ENCODE results near the gene ZSWIM5.

The ZSWIM5 gene

DNA sequence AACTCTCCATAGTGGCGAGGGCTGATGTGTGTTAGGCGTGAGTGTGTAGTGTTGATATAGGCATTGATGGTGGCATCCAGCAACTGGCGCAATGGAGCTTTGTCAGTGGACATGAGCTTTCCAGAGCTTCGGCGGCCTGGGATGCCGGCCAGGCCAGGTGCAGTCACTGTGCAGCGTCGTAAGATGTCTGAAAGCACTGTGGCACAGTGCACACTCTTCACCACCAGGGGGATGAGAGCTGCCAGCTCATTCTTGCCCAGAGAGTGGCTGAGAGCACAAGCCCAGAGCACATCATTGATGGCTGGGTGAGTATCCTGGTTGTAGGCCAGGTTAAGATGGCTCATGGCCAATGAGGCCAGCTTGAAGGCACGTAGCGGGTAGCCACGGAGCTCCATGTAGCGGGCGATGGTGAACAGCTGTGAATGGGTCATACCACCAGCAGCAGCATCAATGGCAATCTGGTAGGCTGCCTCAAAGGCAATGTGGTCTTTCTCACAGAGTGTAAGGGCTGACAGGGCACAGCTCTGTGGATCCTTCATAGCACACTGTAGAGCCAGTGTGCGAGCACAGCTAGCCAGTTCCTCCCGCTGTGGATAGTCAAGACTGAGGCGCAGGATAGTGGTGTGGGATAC lies 187.7 kb downstream of the ZSWIM5 start:
- Histone ChIP-seq H3K27ac (no peak overlapping the region), H3K36me3 (ENCODE audit: insufficient read depth, low read length) (no peaks in the 10 kb centered on the region), H3K4me3 (no peak overlapping the region), H3K9me3 (ENCODE audit: low read depth, low read length) (no peaks in the 10 kb centered on the region), H3K9ac (ENCODE audit: insufficient read length) (no peak overlapping the region)
- TF ChIP-seq POLR2AphosphoS5 (IDR thresholded peaks at IDR 0.05; ENCODE audit: borderline replicate concordance, low read depth, low read length), result no peak
- TF ChIP-seq EZH2 (IDR thresholded peaks at IDR 0.05), result no peak
- no peak for TF ChIP-seq FOXP2 (optimal IDR thresholded peaks at IDR 0.05; ENCODE audit: control extremely low read depth, extremely low read length, insufficient read depth)
- no peak for DNase-seq (ENCODE audit: low read depth, low spot score)

GRCh38 chr1:45016767-45017166 lies 189.6 kb downstream of the ZSWIM5 start:
- H3K36me3 ChIP-seq (ENCODE audit: insufficient read depth, low read length), result no peaks in the 10 kb centered on the region
- H3K9ac ChIP-seq (ENCODE audit: insufficient read length), result no peak overlapping the region
- H3K27ac ChIP-seq, result no peak overlapping the region
- no peaks in the 10 kb centered on the region for H3K9me3 ChIP-seq (ENCODE audit: low read depth, low read length)
- TF ChIP-seq POLR2AphosphoS5 (IDR thresholded peaks at IDR 0.05; ENCODE audit: borderline replicate concordance, low read depth, low read length) (no peak), FOXP2 (optimal IDR thresholded peaks at IDR 0.05; ENCODE audit: control extremely low read depth, extremely low read length, insufficient read depth) (no peak), EZH2 (IDR thresholded peaks at IDR 0.05) (no peak)
- DNase-seq (ENCODE audit: low read depth, low spot score), result no peak
- H3K4me3 ChIP-seq, result no peak overlapping the region

DNA sequence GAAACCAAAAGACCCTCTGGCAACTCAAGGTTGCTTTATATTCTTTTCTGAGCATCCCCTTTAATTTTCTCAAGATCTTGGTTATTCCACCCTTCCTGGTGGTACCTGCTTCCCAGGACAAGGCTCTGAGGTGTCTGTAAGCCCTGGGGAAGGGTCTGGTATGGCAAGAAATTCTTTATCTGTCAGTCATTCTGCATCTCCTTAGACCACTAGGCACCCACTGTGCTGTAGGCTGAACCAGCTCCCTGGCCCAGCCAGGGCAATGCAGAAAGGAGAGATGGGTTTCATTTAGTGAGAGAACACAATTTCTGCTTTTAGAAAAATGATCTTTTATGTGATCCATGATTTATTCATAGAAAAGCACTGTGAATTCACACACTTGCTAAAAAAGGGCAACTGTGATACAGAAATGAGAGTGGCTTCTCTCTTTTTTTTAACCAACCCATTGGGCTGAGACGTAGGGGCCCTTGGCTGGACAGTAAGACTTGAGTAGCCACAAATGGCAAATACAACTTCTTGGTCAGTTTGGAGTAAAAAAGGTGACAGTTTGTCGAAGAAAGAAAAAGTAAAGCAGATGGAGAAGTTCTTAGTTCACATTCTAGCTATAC lies 190.2 kb downstream of the ZSWIM5 start:
- Histone ChIP-seq H3K4me3 (no peak overlapping the region), H3K27ac (no peak overlapping the region), H3K9ac (ENCODE audit: insufficient read length) (no peak overlapping the region), H3K36me3 (ENCODE audit: insufficient read depth, low read length) (no peaks in the 10 kb centered on the region), H3K9me3 (ENCODE audit: low read depth, low read length) (no peaks in the 10 kb centered on the region)
- TF ChIP-seq FOXP2 (optimal IDR thresholded peaks at IDR 0.05; ENCODE audit: control extremely low read depth, extremely low read length, insufficient read depth) (no peak), POLR2AphosphoS5 (IDR thresholded peaks at IDR 0.05; ENCODE audit: borderline replicate concordance, low read depth, low read length) (no peak), EZH2 (IDR thresholded peaks at IDR 0.05) (no peak)
- DNase-seq (ENCODE audit: low read depth, low spot score), result no peak

DNA sequence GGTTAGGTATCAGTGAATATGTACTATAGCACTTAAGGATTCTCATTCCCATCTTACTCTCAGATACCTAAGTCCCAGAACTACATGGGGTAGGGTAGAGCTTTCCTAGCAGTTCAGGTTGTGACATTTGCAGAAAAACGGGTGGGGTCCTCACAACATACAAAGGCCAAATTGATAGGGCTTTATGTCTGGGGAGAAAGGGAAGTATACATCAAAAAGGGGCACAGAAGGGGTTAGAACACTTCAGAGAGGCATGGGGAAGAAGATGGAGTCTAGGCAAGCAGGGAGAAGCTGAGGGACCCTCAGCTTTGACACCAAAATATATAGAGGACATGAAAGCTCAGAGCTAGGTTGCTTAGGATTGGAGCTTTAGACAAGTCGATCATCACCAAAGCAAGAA lies 190.7 kb downstream of the ZSWIM5 start:
- no peak for DNase-seq (ENCODE audit: low read depth, low spot score)
- Histone ChIP-seq H3K27ac (no peak overlapping the region), H3K4me3 (no peak overlapping the region), H3K9me3 (ENCODE audit: low read depth, low read length) (no peaks in the 10 kb centered on the region), H3K9ac (ENCODE audit: insufficient read length) (no peak overlapping the region), H3K36me3 (ENCODE audit: insufficient read depth, low read length) (no peaks in the 10 kb centered on the region)
- TF ChIP-seq POLR2AphosphoS5 (IDR thresholded peaks at IDR 0.05; ENCODE audit: borderline replicate concordance, low read depth, low read length) (no peak), FOXP2 (optimal IDR thresholded peaks at IDR 0.05; ENCODE audit: control extremely low read depth, extremely low read length, insufficient read depth) (no peak), EZH2 (IDR thresholded peaks at IDR 0.05) (no peak)

GRCh38 chr1:45014321-45015028 lies 191.9 kb downstream of the ZSWIM5 start:
- TF ChIP-seq POLR2AphosphoS5 (IDR thresholded peaks at IDR 0.05; ENCODE audit: borderline replicate concordance, low read depth, low read length), result no peak
- no peak for TF ChIP-seq FOXP2 (optimal IDR thresholded peaks at IDR 0.05; ENCODE audit: control extremely low read depth, extremely low read length, insufficient read depth)
- no peak for TF ChIP-seq EZH2 (IDR thresholded peaks at IDR 0.05)
- DNase-seq (ENCODE audit: low read depth, low spot score), result no peak
- Histone ChIP-seq H3K9me3 (ENCODE audit: low read depth, low read length) (no peaks in the 10 kb centered on the region), H3K9ac (ENCODE audit: insufficient read length) (no peak overlapping the region), H3K27ac (no peak overlapping the region), H3K36me3 (ENCODE audit: insufficient read depth, low read length) (no peaks in the 10 kb centered on the region), H3K4me3 (no peak overlapping the region)

DNA sequence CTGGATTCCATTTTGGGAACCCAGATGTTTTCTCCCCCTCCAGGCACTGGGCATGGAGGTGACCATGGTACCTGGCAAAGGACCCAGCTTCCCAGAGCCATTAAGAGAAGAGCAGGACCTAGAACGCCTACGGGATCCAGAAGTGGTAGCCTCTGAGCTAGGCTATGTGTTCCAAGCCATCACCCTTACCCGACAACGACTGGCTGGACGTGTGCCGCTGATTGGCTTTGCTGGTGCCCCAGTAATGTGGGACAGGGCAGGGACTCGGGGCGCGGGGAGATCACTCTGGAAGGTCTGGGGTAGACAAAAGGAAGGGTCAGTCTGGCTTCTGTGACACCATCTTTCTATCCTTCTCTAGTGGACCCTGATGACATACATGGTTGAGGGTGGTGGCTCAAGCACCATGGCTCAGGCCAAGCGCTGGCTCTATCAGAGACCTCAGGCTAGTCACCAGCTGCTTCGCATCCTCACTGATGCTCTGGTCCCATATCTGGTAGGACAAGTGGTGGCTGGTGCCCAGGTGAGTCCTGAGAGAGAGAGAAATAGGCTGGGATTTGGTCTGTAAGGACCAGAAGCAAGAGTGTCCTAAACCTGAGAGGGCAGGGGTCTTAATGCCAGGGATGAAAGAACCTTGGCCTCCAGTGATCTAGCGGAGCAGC lies 192.7 kb downstream of the ZSWIM5 start:
- no peaks in the 10 kb centered on the region; the same call in 1 of the 2 replicates for H3K36me3 ChIP-seq (ENCODE audit: insufficient read depth, low read length)
- no peak overlapping the region for H3K9ac ChIP-seq (ENCODE audit: insufficient read length)
- no peak for DNase-seq (ENCODE audit: low read depth, low spot score)
- no peak overlapping the region for H3K4me3 ChIP-seq
- no peak for TF ChIP-seq EZH2 (IDR thresholded peaks at IDR 0.05)
- H3K27ac ChIP-seq, result no peak overlapping the region
- H3K9me3 ChIP-seq (ENCODE audit: low read depth, low read length), result no peaks in the 10 kb centered on the region

DNA sequence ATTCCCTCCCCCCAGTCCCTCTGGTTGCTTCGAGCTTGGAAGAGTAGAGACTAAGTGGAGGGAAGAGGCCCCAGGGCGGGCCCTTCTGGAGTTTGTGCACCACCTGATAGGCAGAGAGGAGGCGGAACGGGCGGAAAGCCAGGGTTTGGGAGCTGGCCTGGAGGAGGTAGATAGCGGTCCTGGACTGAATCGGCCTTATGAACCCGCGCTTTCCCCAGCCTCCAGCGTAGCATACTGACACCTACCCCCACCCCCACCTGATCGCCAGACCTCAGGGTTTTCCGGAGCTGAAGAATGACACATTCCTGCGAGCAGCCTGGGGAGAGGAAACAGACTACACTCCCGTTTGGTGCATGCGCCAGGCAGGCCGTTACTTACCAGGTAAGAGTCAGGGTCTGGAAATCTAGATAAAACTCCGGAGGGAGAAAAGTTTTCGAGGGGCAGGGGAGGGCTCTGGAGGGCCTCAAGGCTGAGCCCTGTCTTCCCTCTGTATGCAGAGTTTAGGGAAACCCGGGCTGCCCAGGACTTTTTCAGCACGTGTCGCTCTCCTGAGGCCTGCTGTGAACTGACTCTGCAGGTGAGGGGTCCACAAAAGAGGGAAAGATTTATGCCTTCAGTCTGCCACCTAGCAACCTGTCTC lies 193.6 kb downstream of the ZSWIM5 start:
- Histone ChIP-seq H3K9me3 (ENCODE audit: low read depth, low read length) (no peaks in the 10 kb centered on the region), H3K27ac (no peak overlapping the region; the same call in 1 of the 2 replicates), H3K36me3 (ENCODE audit: insufficient read depth, low read length) (peaks cover 4% of the 10 kb centered on the region; the same call in 1 of the 2 replicates), H3K4me3 (peak overlapping the region; percentile 97), H3K9ac (ENCODE audit: insufficient read length) (peak overlapping the region; percentile 90)
- DNase-seq (ENCODE audit: low read depth, low spot score), result no peak
- no peak for TF ChIP-seq POLR2AphosphoS5 (IDR thresholded peaks at IDR 0.05; ENCODE audit: borderline replicate concordance, low read depth, low read length)
- TF ChIP-seq EZH2 (IDR thresholded peaks at IDR 0.05), result no peak
- no peak for TF ChIP-seq FOXP2 (optimal IDR thresholded peaks at IDR 0.05; ENCODE audit: control extremely low read depth, extremely low read length, insufficient read depth)
